OCI-LY7 (cell line): ENCODE results near the gene ZMYND8.

Source experiments
- CTCF ChIP-seq: fragments of 200-600 bp; sonication (generic); conservative IDR thresholded peaks from 2 replicates; pipeline ENCODE4 v1.5.1; 2014; ENCODE audit warnings: mild to moderate bottlenecking, antibody characterized with exemption, low read length, moderate library complexity, mixed read lengths
- EZH2phosphoT487 ChIP-seq: fragments of 200-600 bp; sonication (generic); IDR thresholded peaks from 2 replicates; pipeline ENCODE4 v1.6.1; 2018; ENCODE audit warnings: low read depth, borderline replicate concordance, mild to moderate bottlenecking, mixed run types, antibody characterized with exemption, low read length, moderate library complexity, mixed read lengths

- TF ChIP-seq CTCF (no peak), EZH2phosphoT487 (no peak)
These were observed 85.4 kb downstream of the ZMYND8 start for GRCh38 chr20:47271046-47271615.
